Panc1 (cell line): Measurements from ENCODE around the gene RBM19. TPM values are rescaled to one million over a fixed set of nuclear protein-coding genes. Genes with fewer than 3 reads are reported as not detected.

Experiments
- ATAC-seq: fragments of 200-7000 bp; cut with Tn5 transposase; 2 replicates; pipeline ENCODE4 v1.9.1; 2020; ENCODE audit warnings: mild to moderate bottlenecking, moderate library complexity
- BruUV-seq: library from RNA; stranded (reverse); fragments of 400-500 nt; replicated peaks from 2 replicates; lab custom pipeline; 2021; lab: Mats Ljungman, UMichigan
- CTCF ChIA-PET: fragments of 300-600 bp; sonication (Branson Sonifier 250); formaldehyde crosslinking; loops from one replicate; lab custom pipeline; 2022; ENCODE audit warnings: antibody characterized with exemption; lab: Charles Lee
- POLR2A ChIA-PET: fragments of 300-600 bp; sonication (Branson Sonifier 250); formaldehyde crosslinking; loops from one replicate; lab custom pipeline; 2022; ENCODE audit warnings: antibody characterized with exemption; lab: Charles Lee
- DNase-seq: peaks from one replicate; pipeline ENCODE4 v3.0.0-alpha.2; 2010; ENCODE audit warnings: low read depth, low spot score
- H3K27ac ChIP-seq: 2 replicates; pipeline ENCODE4 v1.5.1; 2011; ENCODE audit warnings: mild to moderate bottlenecking, low read length, inconsistent platforms
- H3K27me3 ChIP-seq: fragments of 200-500 bp; sonication (Bioruptor generic); 2 replicates; pipeline ENCODE4 v1.6.0; 2014; ENCODE audit warnings: low read length, inconsistent platforms; ENCODE audit not compliant: control insufficient read depth, insufficient read depth
- H3K36me3 ChIP-seq: fragments of 200-500 bp; sonication (Bioruptor generic); 2 replicates; pipeline ENCODE4 v1.5.1; 2014; ENCODE audit warnings: inconsistent platforms, mild to moderate bottlenecking, low read length, moderate library complexity; ENCODE audit not compliant: control insufficient read depth, insufficient read depth
- H3K4me1 ChIP-seq: 2 replicates; pipeline ENCODE4 v1.5.1; 2011; ENCODE audit warnings: inconsistent platforms, mild to moderate bottlenecking, low read length, moderate library complexity; ENCODE audit not compliant: control insufficient read depth, insufficient read depth
- H3K4me3 ChIP-seq, 2 experiments: 2 replicates each; pipeline ENCODE4 v1.5.1; 2011 to 2012; ENCODE audit warnings: low read depth in 2 of 2, low read length in 2 of 2, mild to moderate bottlenecking in 2 of 2, inconsistent platforms in 1 of 2, moderate library complexity in 1 of 2
- H3K9me3 ChIP-seq: fragments of 200-500 bp; sonication (Bioruptor generic); 2 replicates; pipeline ENCODE4 v1.5.1; 2014; ENCODE audit warnings: low read depth, mild to moderate bottlenecking, inconsistent platforms, low read length, moderate library complexity; ENCODE audit not compliant: control insufficient read depth, insufficient read depth
- POLR2AphosphoS5 ChIP-seq: IDR thresholded peaks from 2 replicates; pipeline ENCODE4 v1.6.1; 2012; ENCODE audit warnings: mild to moderate bottlenecking, low read depth, low read length, moderate library complexity
- REST ChIP-seq, 2 experiments: IDR thresholded peaks; 2 replicates each; pipeline ENCODE4 v1.6.1; 2011 to 2012; ENCODE audit warnings: low read depth in 2 of 2, control low read depth in 1 of 2, low read length in 1 of 2, mild to moderate bottlenecking in 1 of 2, moderate library complexity in 1 of 2; ENCODE audit not compliant: insufficient read depth in 1 of 2
- SIN3A ChIP-seq: IDR thresholded peaks from 2 replicates; pipeline ENCODE4 v1.6.1; 2012; ENCODE audit warnings: low read depth, mild to moderate bottlenecking, low read length, moderate library complexity, borderline replicate concordance; ENCODE audit not compliant: insufficient read depth
- TCF7L2 ChIP-seq: IDR thresholded peaks from 2 replicates; pipeline ENCODE4 v1.6.1; 2011; ENCODE audit warnings: mild to moderate bottlenecking, low read depth, low read length, inconsistent platforms
- in situ Hi-C: cut with HindIII; loops from 2 replicates; pipeline ENCODE4 v1.10.0; 2016; ENCODE audit warnings: low sequenced_read_pairs, low pct_unique_long_range_greater_than_20kb
- intact Hi-C: fragments of 100-400 bp; cut with micrococcal nuclease; formaldehyde crosslinking; loops from one replicate; pipeline ENCODE4 v1.10.0; 2022; ENCODE audit not compliant: unreplicated experiment
- total RNA-seq: library from RNA; stranded (reverse); gene quantifications from one replicate; pipeline ENCODE4 v1.2.1, GENCODE V29; 2021; ENCODE audit not compliant: unreplicated experiment
- TF ChIP-seq, protein P1 (sequence below): fragments of 450-650 bp; IDR thresholded peaks from 2 replicates; pipeline ENCODE4 v1.5.1; 2017; ENCODE audit warnings: mild to moderate bottlenecking

The RBM19 gene
- total RNA-seq, 1 experiment from 2014 or later, result 44.8 TPM

DNA sequence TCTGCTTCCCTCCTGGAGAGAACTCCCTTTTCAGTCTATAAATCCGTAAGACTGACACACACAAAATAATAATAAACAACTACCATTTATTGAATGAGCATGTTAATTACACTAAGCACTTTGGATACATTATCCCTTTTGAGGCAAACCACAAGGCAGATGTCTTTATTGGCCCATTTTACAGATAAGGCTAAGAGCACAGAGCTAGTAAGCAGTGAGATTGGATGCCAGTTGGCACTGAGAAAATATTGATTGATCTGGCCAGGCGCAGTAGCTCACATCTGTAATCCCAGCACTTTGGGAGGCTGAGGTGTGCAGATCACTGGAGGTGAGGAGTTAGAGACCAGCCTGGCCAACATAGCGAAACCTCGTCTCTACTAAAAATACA is 21.9 kb upstream of the RBM19 start:
- in situ Hi-C loops (no loop called here), intact Hi-C loops (no loop called here)
- CTCF ChIA-PET, result no interaction called here
- Histone ChIP-seq H3K36me3 (no peaks in the 10 kb centered on the region), H3K27ac (no peak overlapping the region), H3K4me1 (no peaks in the 10 kb centered on the region), H3K4me3 (no peak overlapping the region), H3K27me3 (peaks cover 8% of the 10 kb centered on the region), H3K9me3 (no peaks in the 10 kb centered on the region)
- ATAC-seq, result no peak
- BruUV-seq, result no TSS peak
- TF ChIP-seq, protein P1, sequence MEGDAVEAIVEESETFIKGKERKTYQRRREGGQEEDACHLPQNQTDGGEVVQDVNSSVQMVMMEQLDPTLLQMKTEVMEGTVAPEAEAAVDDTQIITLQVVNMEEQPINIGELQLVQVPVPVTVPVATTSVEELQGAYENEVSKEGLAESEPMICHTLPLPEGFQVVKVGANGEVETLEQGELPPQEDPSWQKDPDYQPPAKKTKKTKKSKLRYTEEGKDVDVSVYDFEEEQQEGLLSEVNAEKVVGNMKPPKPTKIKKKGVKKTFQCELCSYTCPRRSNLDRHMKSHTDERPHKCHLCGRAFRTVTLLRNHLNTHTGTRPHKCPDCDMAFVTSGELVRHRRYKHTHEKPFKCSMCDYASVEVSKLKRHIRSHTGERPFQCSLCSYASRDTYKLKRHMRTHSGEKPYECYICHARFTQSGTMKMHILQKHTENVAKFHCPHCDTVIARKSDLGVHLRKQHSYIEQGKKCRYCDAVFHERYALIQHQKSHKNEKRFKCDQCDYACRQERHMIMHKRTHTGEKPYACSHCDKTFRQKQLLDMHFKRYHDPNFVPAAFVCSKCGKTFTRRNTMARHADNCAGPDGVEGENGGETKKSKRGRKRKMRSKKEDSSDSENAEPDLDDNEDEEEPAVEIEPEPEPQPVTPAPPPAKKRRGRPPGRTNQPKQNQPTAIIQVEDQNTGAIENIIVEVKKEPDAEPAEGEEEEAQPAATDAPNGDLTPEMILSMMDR, result no peak
- TF ChIP-seq POLR2AphosphoS5 (no peak), REST (IDR thresholded peaks at IDR 0.05; ENCODE audit: insufficient read depth in 1 of 2, low read depth in 2 of 2, low read length in 1 of 2) (no peak), SIN3A (no peak), TCF7L2 (no peak)
- POLR2A ChIA-PET, result no interaction called here
- DNase-seq, result no peak

GRCh38 chr12:113987261-113988063 is 21.3 kb upstream of the RBM19 start:
- in situ Hi-C loops, result no loop called here
- no peak overlapping the region for H3K27ac ChIP-seq
- no peaks in the 10 kb centered on the region for H3K9me3 ChIP-seq
- POLR2A ChIA-PET, result no interaction called here
- H3K36me3 ChIP-seq, result no peaks in the 10 kb centered on the region
- no peak for TF ChIP-seq TCF7L2
- H3K4me3 ChIP-seq, result no peak overlapping the region
- no peak for DNase-seq
- no peak for ATAC-seq
- no TSS peak for BruUV-seq
- no peaks in the 10 kb centered on the region for H3K4me1 ChIP-seq
- H3K27me3 ChIP-seq, result peaks cover 8% of the 10 kb centered on the region
- CTCF ChIA-PET, result no interaction called here
- intact Hi-C loops, result no loop called here

DNA sequence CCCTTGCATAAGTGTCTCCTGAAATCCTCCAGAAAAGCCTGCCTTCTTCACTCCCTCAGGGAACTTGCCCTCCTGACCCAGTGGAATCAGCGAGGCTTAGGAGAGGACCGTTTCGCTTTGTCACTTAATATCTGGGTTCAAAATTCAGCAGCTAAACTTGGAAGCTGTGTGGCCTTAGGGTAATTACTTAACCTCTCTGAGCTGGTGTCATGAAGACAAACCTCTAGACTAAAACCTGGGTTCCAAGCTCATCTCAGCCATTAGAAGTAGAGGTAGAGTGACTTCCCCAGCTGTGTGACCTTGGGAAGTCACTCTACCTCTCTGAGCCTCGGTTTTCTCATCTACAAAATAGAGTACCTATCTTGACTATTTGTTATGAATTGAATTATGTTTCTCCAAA is 18.3 kb upstream of the RBM19 start:
- H3K4me3 ChIP-seq, result no peak overlapping the region
- TF ChIP-seq, protein P1, result no peak
- TF ChIP-seq REST (IDR thresholded peaks at IDR 0.05; ENCODE audit: insufficient read depth in 1 of 2, low read depth in 2 of 2, low read length in 1 of 2), result no peak
- no peak for TF ChIP-seq TCF7L2
- H3K27ac ChIP-seq, result no peak overlapping the region
- ATAC-seq (no peak), DNase-seq (no peak)
- H3K4me1 ChIP-seq, result no peaks in the 10 kb centered on the region
- ChIA-PET CTCF (no interaction called here), POLR2A (no interaction called here)
- intact Hi-C loops (loop anchor here (5.0 kb wide), 1 partner anchor 653 kb away; no protein-coding TSS in a partner anchor), in situ Hi-C loops (no loop called here)
- BruUV-seq, result no TSS peak
- H3K9me3 ChIP-seq, result no peaks in the 10 kb centered on the region
- no peaks in the 10 kb centered on the region for H3K36me3 ChIP-seq
- H3K27me3 ChIP-seq, result peaks cover 6% of the 10 kb centered on the region
